GM04504 (cell line): ENCODE data around the gene UBE2G1.
A peak's percentile ranks its signal among the peaks of the same experiment; 100 is the strongest.
"Not testable (repeated sequence)": the region's sequence is repeated elsewhere in the genome, so short reads cannot be mapped to it uniquely, and the experiment has no call there.

Experiments
- DNase-seq: peaks from one replicate; pipeline ENCODE4 v3.0.0-alpha.2; 2012; ENCODE audit warnings: low read depth

UBE2G1 gene

DNA sequence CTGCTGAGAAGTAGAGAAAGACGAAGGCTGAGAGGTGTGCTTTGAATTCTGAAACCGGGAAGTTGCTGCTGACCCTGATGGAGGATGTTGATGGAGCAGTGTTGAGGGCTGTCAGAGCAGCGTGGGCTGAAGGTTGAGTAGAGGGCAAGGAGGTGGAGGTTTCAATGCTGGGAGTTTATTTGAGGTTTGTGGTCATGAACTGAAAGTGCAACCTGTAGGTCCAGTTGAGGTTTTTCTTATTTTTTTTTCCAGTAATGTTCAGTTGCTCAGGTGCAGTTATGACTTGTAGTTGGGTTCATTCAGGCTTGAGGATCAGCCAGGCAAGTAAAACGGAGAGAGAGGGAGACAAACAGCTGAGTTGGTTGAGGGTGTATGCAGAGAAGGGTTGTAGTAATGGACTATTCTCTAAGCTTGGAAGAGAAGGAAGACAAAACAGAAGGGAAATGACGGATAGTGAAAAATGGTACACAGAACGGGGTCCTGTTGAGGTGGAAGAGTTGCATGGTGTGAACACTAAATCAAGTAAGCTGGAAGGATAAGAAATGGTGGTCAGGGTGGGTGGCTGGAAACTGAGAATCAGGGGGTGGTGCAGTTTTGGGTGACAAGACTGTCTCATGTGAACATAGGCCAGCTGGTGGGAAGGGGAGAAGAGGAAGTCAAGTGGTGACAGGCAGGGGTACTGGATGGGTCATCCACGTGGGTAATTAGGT lies 8.7 kb upstream of the UBE2G1 start:
- no peak for DNase-seq

DNA sequence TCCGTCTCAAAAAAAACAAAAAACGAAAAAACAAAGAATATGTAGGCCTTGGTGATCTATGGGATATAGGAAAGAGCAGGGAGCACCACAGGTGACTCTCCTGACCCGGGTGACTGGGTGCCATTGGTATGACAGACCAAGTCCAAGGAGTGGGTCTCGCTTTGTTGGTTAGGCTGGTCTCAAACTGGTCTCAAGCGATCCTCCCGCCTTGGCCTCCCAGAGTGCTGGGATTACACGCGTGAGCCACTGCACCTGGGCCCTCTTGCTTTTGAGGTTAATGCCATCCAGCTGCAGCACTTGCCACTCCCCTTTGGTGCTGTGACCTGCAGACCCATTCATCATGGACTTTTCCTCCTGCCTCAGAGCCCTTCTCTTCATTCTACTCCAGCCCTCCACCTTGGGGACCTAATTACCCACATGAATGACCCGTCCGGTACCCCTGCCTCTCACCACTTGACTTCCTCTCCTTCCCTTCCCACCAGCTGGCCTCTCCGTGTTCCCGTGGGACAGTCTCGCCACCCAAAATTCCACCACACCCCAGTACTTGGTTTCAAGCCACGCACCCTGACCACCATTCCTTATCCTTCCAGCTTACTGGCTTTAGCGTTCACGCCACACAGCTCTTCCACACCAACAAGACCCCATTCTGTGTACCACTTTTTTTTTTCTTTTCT lies 3.2 kb upstream of the UBE2G1 start:
- DNase-seq = no peak

DNA sequence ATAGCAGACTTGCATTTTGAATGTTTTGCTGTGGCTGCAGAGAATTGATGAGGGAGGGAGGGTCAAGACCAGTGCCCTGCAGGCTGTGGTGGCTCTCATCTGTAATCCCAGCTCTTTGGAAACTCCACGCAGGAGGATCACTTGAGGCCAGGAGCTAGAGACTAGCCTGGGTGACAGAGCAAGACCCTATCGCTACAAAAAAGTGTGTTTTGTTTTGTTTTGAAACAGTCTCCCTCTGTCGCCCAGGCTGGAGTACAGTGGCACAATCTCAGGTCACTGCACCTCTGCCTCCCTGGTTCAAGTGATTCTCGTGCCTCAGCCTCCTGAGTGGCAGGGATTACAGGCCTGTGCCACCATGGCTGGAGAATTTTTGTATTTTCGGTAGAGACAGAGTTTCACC lies 1.9 kb upstream of the UBE2G1 start:
- DNase-seq = no peak

DNA sequence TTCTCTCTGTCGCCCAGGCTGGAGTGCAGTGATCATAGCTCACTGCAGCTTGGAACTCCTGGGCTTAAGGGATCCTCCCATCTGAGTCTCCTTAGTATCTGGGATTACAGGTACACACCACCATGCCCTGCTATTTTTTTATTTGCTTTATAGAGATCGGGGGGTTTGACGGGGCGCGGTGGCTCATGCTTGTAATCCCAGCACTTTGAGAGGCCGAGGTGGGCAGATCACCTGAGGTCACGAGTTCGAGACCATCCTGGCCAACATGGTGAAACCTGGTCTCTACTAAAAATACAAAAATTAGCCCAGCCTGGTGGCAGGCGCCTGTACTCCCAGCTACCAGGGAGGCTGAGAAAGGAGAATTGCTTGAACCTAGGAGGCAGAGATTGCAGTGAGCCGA lies 702 bp upstream of the UBE2G1 start:
- not testable (repeated sequence) for DNase-seq

DNA sequence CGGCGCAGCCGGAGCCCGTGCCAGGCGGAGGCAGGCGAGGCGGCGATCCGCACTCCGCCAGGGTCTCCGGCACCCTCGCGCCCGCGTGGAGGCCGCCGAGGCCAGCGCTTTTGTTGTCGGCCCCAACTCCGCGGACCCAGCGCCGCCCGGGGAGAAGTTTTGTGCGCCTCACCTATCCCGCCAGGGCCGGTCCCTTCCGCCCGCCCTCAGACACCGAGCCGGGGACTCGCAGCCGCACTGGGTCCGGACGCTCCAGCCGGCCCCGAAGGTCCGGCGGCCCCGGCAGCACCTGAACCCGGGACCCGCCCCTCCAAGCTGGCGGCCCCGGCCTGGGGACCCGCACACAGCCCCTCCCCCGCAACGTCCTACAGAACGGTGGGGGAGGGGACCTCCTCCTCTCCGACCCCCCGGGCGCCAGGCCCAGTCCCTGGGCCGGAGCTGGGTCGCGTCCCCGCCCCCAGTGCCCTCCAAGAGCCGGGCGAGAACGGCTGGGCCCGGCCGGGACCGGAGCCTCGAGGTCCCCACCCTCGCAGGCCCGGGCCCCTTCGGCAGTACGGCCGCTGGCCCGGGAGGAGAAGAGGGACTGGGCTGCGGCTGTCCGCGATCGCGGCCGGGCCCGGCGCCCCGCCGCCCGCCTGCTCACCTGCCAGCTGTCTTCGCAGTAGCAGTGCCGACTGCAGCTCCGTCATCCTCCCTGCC lies 698 bp downstream of the UBE2G1 start:
- DNase-seq = no peak

DNA sequence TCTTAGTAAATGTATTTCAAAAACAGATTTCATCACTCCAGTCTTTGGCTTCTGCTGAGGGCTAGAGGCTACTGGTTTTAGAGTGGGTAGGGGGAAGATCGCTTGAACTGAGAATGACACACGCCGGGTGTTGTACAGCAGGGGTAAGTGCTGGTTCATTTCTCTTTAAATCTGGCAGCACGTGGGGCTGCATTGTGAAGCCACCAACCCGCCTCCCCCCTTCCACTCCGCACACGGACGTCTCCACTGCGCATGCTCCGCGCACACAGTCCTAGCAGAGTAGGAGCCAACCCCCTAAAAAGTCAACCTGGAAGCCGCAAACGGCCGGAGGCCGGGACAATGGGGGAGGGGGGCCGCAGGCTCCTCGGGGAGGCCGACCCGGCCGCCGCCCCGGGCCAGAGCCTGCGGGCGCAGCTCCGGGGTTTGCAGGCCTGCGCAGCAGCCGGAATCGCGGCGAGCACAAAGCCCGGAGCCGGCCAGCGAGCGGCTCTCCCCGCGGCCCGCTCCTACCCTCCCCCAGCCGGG lies 1.3 kb downstream of the UBE2G1 start:
- peak; percentile 81 for DNase-seq

DNA sequence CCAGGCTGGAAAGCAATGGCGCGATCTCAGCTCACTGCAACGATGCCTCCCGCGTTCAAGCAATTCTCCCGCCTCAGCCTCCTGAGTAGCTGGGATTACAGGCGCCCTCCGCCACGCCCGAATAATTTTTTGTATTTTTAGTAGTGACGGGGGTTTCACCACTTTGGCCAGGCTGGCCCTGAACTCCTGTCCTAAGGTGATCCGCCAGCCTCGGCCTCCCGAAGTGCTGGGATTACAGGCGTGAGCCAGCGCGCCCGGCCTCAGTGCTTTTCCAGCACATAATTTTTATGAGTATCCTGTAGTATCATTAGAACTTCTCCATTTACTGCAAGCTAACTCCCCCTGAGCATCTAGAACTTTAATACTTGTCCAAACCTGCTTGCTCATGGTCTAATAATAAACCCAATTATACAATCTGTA lies 1.8 kb downstream of the UBE2G1 start:
- DNase-seq = no peak

DNA sequence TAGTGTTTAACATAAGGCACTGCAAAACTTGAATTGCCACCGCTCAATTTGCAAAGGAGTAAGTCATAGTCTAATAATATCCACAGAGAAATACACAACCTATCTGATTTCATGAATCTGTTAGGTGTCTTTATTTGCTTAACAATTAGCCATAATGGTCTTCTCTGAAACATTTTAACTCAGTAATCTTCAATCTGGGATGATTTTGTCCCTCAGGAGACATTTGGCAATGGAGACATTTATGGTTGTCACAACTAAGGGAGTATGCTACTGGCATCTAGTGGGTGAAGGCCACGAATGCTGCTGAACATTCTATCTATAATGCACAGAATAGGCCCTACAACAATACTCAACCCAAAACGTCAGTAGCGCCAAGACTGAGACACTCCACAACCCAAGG lies 4.3 kb downstream of the UBE2G1 start:
- DNase-seq = no peak

DNA sequence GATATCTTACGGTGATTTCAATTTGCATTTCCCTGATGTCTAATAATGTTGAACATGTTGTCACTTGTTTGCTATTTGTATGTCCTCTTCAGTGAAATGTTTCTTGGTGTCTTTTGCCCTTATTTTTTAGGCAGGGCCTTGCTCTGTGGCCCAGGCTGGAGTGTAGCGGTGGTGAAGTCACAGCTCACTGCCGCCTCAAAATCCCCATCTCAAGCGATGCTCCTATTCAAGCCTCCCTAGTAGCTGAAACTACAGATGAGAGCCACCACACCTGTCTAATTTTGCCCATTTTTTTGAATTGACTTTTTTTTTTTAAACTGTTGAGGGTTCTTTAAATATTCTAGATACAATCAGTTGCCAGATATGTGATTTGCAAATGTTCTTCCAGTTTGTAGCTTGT lies 8.3 kb downstream of the UBE2G1 start:
- no peak for DNase-seq

DNA sequence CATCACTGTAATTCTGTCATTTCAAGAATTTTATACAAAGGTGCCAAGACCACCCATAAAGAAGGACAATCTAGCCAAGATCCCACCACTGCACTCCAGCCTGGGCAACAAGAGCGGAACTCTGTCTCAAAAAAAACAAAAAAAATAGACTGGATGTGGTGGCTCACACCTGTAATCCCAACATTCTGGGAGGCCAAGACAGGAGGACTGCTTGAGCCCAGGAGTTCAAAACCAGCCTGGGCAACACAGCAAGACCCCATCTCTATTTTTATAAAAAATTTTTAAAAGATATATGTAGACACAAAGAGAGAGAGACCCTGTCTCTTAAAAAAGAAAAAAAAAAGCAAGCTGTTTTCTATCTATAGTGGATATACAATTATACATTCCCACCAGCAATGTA lies 8.8 kb downstream of the UBE2G1 start:
- no peak for DNase-seq

DNA sequence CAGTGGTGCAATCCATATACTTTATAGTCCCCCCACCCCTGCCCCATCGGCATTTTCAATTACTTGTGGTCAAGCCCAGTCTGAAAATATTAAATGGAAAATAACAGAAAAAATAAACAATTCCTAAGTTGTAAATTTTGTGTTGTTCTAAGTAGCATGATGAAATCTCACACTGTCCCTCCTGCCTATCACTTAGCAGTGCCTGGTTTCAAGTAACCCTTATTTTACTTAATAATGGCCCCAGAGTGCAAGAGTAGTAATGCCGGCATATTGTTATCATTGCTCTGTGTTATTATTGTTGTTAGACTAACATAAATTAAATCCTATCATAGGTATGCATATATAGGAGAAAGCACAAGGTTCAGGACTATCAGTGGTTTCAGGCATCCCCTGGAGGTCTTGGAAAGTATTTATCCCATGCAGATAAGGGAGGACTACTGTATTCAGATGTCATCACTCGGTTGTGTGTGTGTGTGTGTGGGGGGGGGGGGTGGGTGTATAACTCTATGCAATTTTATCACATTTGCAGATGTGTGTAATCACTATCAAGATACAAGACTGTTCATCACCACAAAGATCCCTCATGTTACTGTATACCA lies 9.3 kb downstream of the UBE2G1 start:
- no peak for DNase-seq

DNA sequence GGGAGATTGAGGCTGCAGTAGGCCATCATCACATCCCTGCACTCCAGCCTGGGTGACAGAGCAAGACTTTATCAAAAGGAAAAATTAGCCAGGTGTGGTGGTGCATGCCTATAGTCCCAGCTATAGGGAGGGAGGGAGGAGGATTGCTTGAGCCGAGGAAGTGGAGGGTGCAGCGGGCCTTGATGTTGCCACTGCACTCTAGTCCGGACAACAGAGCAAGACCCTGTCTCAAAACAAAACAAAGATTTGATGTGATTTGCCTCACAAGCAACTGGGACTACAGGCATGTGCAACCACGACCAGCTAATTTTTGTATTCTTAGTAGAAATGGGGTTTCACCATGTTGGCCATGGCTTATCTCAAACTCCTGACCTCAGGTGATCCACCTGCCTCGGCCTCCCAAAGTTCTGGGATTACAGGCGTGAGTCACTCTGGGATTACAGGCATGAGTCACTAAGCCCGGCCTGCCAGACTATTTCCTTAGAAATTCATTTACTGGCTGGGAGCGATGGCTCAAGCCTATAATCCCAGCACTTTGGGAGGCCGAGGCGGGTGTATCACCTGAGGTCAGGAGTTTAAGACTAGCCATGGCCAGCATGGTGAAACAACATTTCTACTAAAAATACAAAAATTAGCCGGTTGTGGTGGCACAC lies 11.5 kb downstream of the UBE2G1 start:
- DNase-seq = no peak

DNA sequence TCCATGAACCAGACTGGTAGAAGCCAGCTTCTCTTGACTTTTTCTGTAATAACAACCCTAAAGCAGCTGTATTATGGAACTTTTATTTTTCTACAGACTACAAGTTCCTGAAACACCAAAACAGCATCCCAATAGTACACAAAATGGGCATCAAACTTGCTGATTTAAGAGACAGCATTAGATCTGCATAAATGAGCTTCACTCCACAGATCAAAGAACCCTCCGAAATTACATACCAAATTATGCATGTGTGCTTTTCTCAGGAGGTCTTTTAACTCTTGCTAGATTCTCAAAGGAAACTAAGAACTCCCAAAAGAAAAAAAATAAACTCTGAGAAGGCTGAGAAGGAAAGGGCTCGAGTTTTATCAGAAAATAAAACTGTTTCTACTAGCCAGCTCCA lies 12.3 kb downstream of the UBE2G1 start:
- DNase-seq = no peak

DNA sequence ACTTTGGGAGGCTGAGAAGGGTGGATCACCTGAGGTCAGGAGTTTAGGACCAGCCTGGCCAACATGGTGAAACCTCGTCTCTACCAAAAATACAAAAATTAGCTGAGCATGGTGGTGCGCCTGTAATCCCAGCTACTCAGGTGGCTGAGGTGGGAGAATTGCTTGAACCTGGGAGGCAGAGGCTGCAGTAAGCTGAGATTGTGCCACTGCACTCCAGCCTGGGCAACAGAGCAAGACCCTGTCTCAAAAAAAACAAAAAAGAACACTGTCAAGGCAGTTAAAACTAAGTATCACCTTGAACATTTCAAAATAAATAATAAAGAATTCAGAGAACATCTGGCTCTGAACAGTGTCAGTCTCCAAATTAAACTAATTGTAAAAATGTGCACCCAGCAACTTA lies 16.3 kb downstream of the UBE2G1 start:
- DNase-seq = not testable (repeated sequence)

DNA sequence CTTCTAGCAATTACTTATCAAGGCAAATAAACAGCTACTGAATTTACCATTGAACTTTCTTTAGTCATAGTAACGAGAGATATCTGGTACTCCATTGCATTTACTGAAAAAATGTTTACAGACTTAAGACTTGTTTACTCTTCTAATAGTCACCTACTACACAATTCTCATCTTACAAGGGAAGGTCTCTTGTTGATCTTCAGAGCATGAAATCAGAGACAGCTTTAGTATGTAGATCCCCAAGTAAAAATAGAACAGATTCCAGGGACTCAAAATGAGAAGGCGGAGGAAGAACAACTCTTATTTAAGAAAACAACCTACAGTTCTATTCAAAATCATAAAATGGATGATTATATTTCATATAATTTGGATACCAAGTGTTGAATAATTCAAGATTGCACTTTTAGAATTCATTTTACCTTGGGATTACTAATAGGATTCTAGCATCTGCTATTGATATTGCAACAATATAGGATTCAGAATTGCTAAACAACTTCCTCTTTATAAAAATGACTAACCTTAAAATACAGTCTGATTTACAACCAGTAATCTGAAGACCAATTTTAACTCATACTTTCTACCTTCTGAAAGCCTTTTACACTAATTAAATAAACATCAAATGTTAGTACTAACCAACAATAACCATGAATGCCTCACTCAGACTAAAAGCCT lies 20.8 kb downstream of the UBE2G1 start:
- DNase-seq = no peak

DNA sequence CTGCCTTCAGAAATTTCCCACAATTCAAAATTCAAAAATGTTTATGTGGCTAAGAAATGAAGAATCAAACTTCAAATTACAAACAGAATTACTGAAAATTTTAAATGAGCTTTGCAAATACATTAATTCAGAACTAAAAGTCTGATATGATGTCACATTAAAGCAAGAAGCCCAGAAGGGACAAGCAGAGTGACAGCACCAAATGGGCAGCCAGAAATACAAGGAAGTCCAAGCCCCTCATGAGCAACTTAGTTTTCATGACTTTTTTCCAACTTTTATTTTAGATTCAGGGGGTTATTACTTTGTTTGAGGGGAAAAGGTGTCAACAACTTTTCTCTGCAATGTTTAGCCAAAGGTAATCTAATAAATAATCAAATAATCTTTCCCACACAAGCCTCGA lies 21.5 kb downstream of the UBE2G1 start:
- no peak for DNase-seq

DNA sequence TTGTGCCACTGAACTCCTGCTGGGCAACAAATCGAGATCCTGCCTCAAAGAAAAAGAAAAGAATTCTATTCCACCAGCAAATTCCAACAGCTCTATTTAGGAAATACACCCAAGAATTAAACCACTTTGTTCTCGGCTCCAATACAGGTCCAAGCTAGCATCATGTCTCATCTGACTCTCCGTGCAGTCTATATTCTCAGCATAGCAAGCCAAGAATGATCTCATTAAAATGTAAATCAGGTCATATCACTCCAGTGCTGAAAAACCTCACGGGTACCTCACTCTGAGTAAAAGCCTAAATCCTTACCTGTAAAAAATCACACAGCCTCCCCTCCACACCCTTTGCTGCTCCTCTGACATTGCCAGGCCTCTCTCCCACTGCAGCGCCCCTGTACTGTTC lies 23.9 kb downstream of the UBE2G1 start:
- no peak for DNase-seq

DNA sequence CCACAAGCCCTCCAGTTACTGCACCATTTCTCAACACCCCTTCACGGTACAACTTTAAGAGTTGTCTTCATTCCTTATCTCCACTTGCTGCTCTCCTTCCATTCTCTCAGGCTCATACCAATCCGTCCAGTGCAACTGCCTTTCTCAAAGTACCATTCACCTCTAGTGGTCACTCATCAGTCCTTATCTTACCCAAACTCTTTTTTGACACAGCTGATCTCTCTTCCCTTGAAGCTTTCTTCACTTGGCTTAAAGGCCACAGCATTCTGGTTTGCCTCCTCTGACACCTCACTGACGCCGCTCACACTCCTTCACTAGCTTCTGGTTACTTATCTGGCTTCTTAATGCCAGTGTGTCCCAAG lies 24.9 kb downstream of the UBE2G1 start:
- DNase-seq = no peak

DNA sequence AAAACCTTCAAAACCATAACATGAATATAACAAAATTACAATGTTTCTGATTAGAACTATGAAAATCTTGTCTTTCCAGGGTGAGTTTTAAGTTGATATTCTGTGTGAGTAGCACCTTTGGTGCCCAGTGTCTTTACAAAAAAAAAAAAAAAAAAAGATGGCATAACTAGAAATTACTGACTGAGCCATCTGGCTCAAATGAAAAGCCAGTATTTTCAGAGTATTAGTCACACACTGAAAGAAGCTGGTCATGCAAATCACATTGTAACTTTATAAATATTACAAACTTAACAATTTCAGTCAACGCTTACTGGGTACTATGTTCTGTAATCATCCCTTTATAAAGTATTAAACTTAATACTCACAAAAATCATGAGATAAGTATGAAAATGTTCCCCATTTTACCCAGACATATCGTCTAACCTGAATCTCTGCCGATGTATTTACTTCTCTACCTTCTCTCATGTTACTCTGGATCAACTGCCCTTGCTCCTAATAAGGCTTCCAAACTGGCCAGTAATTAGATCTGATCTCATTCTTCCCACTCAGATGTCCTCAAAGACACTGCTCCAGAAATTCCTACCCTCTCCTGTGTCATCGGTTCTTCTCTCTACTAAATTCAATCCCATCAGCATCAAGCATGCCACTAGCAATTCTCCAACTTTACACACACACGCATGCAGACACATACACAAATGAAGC lies 25.4 kb downstream of the UBE2G1 start:
- DNase-seq = no peak

DNA sequence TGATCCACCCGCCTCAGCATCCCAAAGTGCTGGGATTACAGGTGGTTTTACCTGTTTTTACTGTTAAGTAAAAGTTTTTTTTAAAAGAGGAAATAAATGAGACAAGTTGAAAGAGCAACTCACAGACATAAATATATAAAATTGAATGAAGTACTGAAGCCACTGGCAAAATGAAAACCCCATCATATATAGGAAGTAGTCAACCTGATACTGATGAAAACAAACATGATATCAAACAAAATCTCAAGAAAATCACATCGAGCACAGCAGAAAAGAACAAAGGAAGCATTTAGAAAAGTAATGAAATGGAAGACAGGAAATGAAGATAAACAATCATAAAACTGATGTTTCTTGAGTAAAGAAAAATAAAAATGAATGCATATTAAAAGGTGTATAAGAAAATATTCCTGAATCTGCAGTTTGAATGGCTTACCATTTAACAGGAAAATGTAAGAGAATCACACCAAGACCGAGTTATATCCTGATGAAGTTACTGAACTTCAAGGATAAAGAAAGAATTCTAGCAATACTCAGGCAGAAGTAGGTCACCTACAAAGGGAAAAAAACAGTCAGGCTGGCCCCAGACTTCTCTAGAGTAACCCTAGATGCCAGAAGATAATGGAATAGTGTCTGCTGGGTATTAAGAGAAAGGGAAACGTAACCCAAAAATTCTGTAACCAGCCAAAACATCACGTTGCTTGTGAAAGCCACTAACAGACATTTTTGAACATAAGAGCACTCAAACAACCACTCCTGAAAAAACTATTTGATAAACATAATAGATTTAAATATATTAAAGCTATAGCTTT lies 31.5 kb downstream of the UBE2G1 start:
- DNase-seq = no peak
